NCI-H774 (cell line): Measurements from ENCODE around the gene ARHGDIB.

Source experiments
- DNase-seq: peaks from one replicate; lab custom pipeline; 2025; lab: John Stamatoyannopoulos, UW

ARHGDIB gene

GRCh38 chr12:14961466-14962152 is at the start of gene ARHGDIB:
Gene ARHGDIB (minus strand): TSS chr12:14961601. CDS start chr12:14950712, 10,889 bp downstream.
- DNase-seq: no peak

GRCh38 chr12:15011162-15011561 is 49.8 kb upstream of the ARHGDIB start:
- no peak for DNase-seq

- no peak for DNase-seq
Measured at GRCh38 chr12:15007551-15007950, 46.1 kb upstream of the ARHGDIB start.

- DNase-seq: peak; percentile 16
Measured at GRCh38 chr12:15005064-15005463, 43.7 kb upstream of the ARHGDIB start.

- DNase-seq: no peak
Measured at GRCh38 chr12:15004421-15004820, 43.0 kb upstream of the ARHGDIB start.

- no peak for DNase-seq
Measured at GRCh38 chr12:15001733-15002382, 40.5 kb upstream of the ARHGDIB start.

GRCh38 chr12:15000575-15000974 is 39.2 kb upstream of the ARHGDIB start:
- DNase-seq: no peak

- no peak for DNase-seq
Measured at GRCh38 chr12:14999695-15000365, 38.4 kb upstream of the ARHGDIB start.

- no peak for DNase-seq
Measured at GRCh38 chr12:14999021-14999694, 37.8 kb upstream of the ARHGDIB start.

- no peak for DNase-seq
Measured at GRCh38 chr12:14997998-14998397, 36.6 kb upstream of the ARHGDIB start.

- DNase-seq: peak; percentile 46
Measured at GRCh38 chr12:14995583-14996425, 34.4 kb upstream of the ARHGDIB start.

- no peak for DNase-seq
Measured at GRCh38 chr12:14994610-14995009, 33.2 kb upstream of the ARHGDIB start.

GRCh38 chr12:14993537-14994266 is 32.3 kb upstream of the ARHGDIB start:
- no peak for DNase-seq

GRCh38 chr12:14993117-14993516 is 31.7 kb upstream of the ARHGDIB start:
- no peak for DNase-seq

GRCh38 chr12:14992673-14993072 is 31.3 kb upstream of the ARHGDIB start:
- no peak for DNase-seq

GRCh38 chr12:14991069-14991468 is 29.7 kb upstream of the ARHGDIB start:
- DNase-seq: no peak

- no peak for DNase-seq
Measured at GRCh38 chr12:14989790-14990189, 28.4 kb upstream of the ARHGDIB start.

- no peak for DNase-seq
Measured at GRCh38 chr12:14988035-14988434, 26.6 kb upstream of the ARHGDIB start.

GRCh38 chr12:14986449-14986848 is 25.0 kb upstream of the ARHGDIB start:
- no peak for DNase-seq

- no peak for DNase-seq
Measured at GRCh38 chr12:14984766-14985285, 23.4 kb upstream of the ARHGDIB start.

GRCh38 chr12:14984036-14984435 is 22.6 kb upstream of the ARHGDIB start:
- DNase-seq: no peak
